PC-9 (cell line): ENCODE measurements around the gene GGTLC1. TPM values are rescaled to one million over a fixed set of nuclear protein-coding genes. Genes with fewer than 3 reads are reported as not detected.
"Not testable (repeated sequence)": the region's sequence is repeated elsewhere in the genome, so short reads cannot be mapped to it uniquely, and the experiment has no call there.

ENCODE experiments used
- BruUV-seq: library from RNA; stranded (reverse); fragments of 400-500 nt; replicated peaks from 2 replicates; lab custom pipeline; 2021; lab: Mats Ljungman, UMichigan
- CTCF ChIA-PET: fragments of 300-600 bp; sonication (Branson Sonifier 250); formaldehyde crosslinking; loops from one replicate; lab custom pipeline; 2022; ENCODE audit warnings: antibody characterized with exemption; lab: Charles Lee
- POLR2A ChIA-PET: fragments of 300-600 bp; sonication (Branson Sonifier 250); formaldehyde crosslinking; loops from one replicate; lab custom pipeline; 2022; ENCODE audit warnings: antibody characterized with exemption; ENCODE audit not compliant: unreplicated experiment; lab: Charles Lee
- DNase-seq, 2 experiments: peaks; one replicate each; pipeline versions ENCODE4 v3.0.0 to v3.0.0-alpha.2; 2015 to 2022; ENCODE audit warnings: mixed read lengths in 1 of 2
- H2AFZ ChIP-seq: fragments of 200-600 bp; sonication (generic); 2 replicates; pipeline ENCODE4 v1.8.1; 2017; ENCODE audit warnings: antibody characterized with exemption
- H3F3A ChIP-seq: fragments of 200-600 bp; sonication (generic); 2 replicates; pipeline ENCODE4 v1.8.1; 2017; ENCODE audit warnings: antibody characterized with exemption, mild to moderate bottlenecking, low read depth; ENCODE audit not compliant: insufficient read depth
- H3K27ac ChIP-seq: fragments of 200-600 bp; sonication (generic); 2 replicates; pipeline ENCODE4 v1.6.1; 2016; ENCODE audit warnings: mixed run types
- H3K27me3 ChIP-seq: fragments of 200-600 bp; sonication (generic); 2 replicates; pipeline ENCODE4 v1.6.1; 2016; ENCODE audit warnings: low read depth, mixed run types; ENCODE audit not compliant: insufficient read depth
- H3K36me3 ChIP-seq: fragments of 200-600 bp; sonication (generic); 2 replicates; pipeline ENCODE4 v1.6.1; 2016; ENCODE audit warnings: low read depth, mixed run types
- H3K4me1 ChIP-seq: fragments of 200-600 bp; sonication (generic); replicated peaks from 2 replicates; pipeline ENCODE4 v1.6.1; 2016; ENCODE audit warnings: mixed run types; ENCODE audit not compliant: insufficient read depth
- H3K4me2 ChIP-seq: fragments of 200-600 bp; sonication (generic); 2 replicates; pipeline ENCODE4 v1.6.1; 2017; ENCODE audit warnings: mixed run types
- H3K4me3 ChIP-seq: fragments of 200-600 bp; sonication (generic); 2 replicates; pipeline ENCODE4 v1.6.1; 2016; ENCODE audit warnings: mixed run types
- H3K79me2 ChIP-seq: fragments of 200-600 bp; sonication (generic); 2 replicates; pipeline ENCODE4 v1.6.1; 2017; ENCODE audit warnings: low read depth, mixed run types
- H3K9me2 ChIP-seq: fragments of 200-600 bp; sonication (generic); 2 replicates; pipeline ENCODE4 v1.8.1; 2017; ENCODE audit warnings: mild to moderate bottlenecking; ENCODE audit not compliant: insufficient read depth
- H3K9me3 ChIP-seq: fragments of 200-600 bp; sonication (generic); 2 replicates; pipeline ENCODE4 v1.8.1; 2016; ENCODE audit warnings: low read depth; ENCODE audit not compliant: insufficient read depth
- H4K20me1 ChIP-seq: fragments of 200-600 bp; sonication (generic); 2 replicates; pipeline ENCODE4 v1.8.1; 2017; ENCODE audit not compliant: insufficient read depth
- CTCF ChIP-seq: fragments of 200-600 bp; sonication (generic); conservative IDR thresholded peaks from 2 replicates; pipeline ENCODE4 v1.6.1; 2017; ENCODE audit warnings: mixed run types, antibody characterized with exemption, mild to moderate bottlenecking, moderate library complexity
- intact Hi-C: fragments of 100-400 bp; cut with micrococcal nuclease; formaldehyde crosslinking; loops from one replicate; pipeline ENCODE4 v1.10.0; 2022; ENCODE audit not compliant: unreplicated experiment
- total RNA-seq: library from RNA; stranded (reverse); gene quantifications from 2 replicates; pipeline ENCODE4 v1.2.3, GENCODE V29; 2021

GGTLC1 gene
- total RNA-seq, 1 experiment from 2014 or later: 0.63 TPM

DNA sequence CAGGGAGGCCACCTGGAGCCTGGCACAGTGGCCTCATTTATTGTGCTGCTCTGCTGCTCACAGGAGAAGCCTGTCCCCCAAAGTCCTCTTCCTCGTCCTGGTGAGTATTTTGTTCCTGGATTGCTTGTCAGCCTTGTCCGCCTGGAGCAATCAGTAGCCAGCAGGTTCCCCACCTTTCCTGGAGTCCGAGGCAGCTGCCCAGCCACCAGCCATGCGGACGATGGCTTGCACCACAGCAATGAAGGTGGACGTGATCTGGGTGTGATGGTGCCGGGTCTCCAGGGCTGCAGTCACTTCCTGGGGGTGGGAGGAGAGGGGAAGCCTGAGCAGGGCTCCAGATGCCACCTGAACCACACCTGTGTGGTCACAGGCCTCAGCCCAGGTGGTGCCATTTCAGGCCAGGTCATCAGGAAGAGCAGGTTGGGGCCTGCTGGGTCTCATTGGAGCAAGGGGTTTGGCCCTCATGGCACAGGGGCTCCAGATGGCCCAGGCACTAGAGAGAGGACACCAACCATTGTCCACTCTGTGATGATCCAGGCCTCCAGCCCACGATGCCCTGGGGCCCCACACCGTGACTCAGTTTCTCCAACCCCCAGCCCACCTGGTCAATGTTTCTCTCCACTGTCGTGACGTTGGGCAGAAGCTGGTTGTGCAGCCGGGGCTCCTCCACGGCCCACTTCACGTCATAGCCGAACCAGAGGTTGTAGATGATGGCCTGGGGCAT lies 3.4 kb downstream of the GGTLC1 start:
- H3K4me3 ChIP-seq, CTCF ChIA-PET, H3K79me2 ChIP-seq, H2AFZ ChIP-seq, intact Hi-C loops, H3K9me2 ChIP-seq, H3K27me3 ChIP-seq, H3K27ac ChIP-seq, H3K4me1 ChIP-seq, POLR2A ChIA-PET, H3K4me2 ChIP-seq, H3K36me3 ChIP-seq, H3F3A ChIP-seq, DNase-seq, BruUV-seq, H4K20me1 ChIP-seq, H3K9me3 ChIP-seq: not testable (repeated sequence)
- peak; percentile 41; the same call in 1 of the 2 replicates for TF ChIP-seq CTCF

- intact Hi-C loops, H2AFZ ChIP-seq, H3F3A ChIP-seq, BruUV-seq, H3K36me3 ChIP-seq, H3K79me2 ChIP-seq, POLR2A ChIA-PET, H3K27ac ChIP-seq, H3K4me2 ChIP-seq, H3K4me3 ChIP-seq, H3K9me2 ChIP-seq, DNase-seq, CTCF ChIA-PET, H3K4me1 ChIP-seq, H3K27me3 ChIP-seq, H3K9me3 ChIP-seq, H4K20me1 ChIP-seq: not testable (repeated sequence)
- TF ChIP-seq CTCF: peak; percentile 43
Observed at GRCh38 chr20:23984476-23985023, 4.0 kb downstream of the GGTLC1 start.

GRCh38 chr20:23982112-23983018 lies 6.2 kb downstream of the GGTLC1 start:
- CTCF ChIA-PET, H3K27me3 ChIP-seq, H3K36me3 ChIP-seq, POLR2A ChIA-PET, H3K4me2 ChIP-seq, H3K79me2 ChIP-seq, H3K9me3 ChIP-seq, DNase-seq, H3F3A ChIP-seq, H2AFZ ChIP-seq, H3K9me2 ChIP-seq, H3K4me1 ChIP-seq, BruUV-seq, intact Hi-C loops, H4K20me1 ChIP-seq, H3K4me3 ChIP-seq, H3K27ac ChIP-seq: not testable (repeated sequence)

- H2AFZ ChIP-seq, intact Hi-C loops, H3K4me3 ChIP-seq, DNase-seq, H3K9me3 ChIP-seq, H3K79me2 ChIP-seq, H3F3A ChIP-seq, H3K36me3 ChIP-seq, H3K27ac ChIP-seq, H3K4me1 ChIP-seq, BruUV-seq, H3K4me2 ChIP-seq, H3K27me3 ChIP-seq, CTCF ChIA-PET, POLR2A ChIA-PET, H3K9me2 ChIP-seq, H4K20me1 ChIP-seq: not testable (repeated sequence)
Observed at GRCh38 chr20:23981526-23981925, 7.1 kb downstream of the GGTLC1 start.

GRCh38 chr20:23981014-23981413 lies 7.6 kb downstream of the GGTLC1 start:
- H3K9me2 ChIP-seq, H3K79me2 ChIP-seq, H3F3A ChIP-seq, H3K27ac ChIP-seq, intact Hi-C loops, H2AFZ ChIP-seq, H4K20me1 ChIP-seq, H3K4me2 ChIP-seq, BruUV-seq, H3K4me1 ChIP-seq, H3K9me3 ChIP-seq, POLR2A ChIA-PET, H3K27me3 ChIP-seq, CTCF ChIA-PET, H3K36me3 ChIP-seq, DNase-seq, H3K4me3 ChIP-seq: not testable (repeated sequence)
